Measurements from ENCODE around the gene PRR13. TPM values are rescaled to one million over a fixed set of nuclear protein-coding genes. Genes with fewer than 3 reads are reported as not detected.
"Not testable (repeated sequence)": the region's sequence is repeated elsewhere in the genome, so short reads cannot be mapped to it uniquely, and the experiment has no call there.

Gene PRR13
- total RNA-seq, 2 experiments from 2014 or later = 83.9 to 230 TPM

- BruUV-seq (replicated peaks) = no TSS peak
- no peak overlapping the region for H2AFZ ChIP-seq (ENCODE audit: low read length)
- POLR2A ChIA-PET = interaction anchor here (0.6 to 1.1 kb wide), 2 partner anchors 102 to 316 kb away, joined by 3 to 5 read pairs; no protein-coding TSS in a partner anchor
These were observed 23.3 kb upstream of the PRR13 start for GRCh38 chr12:53418221-53418620.

GRCh38 chr12:53419756-53420155, 21.8 kb upstream of the PRR13 start:
- Histone ChIP-seq H4K20me1 (ENCODE audit: insufficient read depth, low read length) (no peaks in the 10 kb centered on the region), H3K4me1 (ENCODE audit: insufficient read depth, low read length, poor library complexity, severe bottlenecking) (peaks cover 4% of the 10 kb centered on the region), H3K9me2 (ENCODE audit: insufficient read depth, low read length) (no peaks in the 10 kb centered on the region), H2AFZ (ENCODE audit: low read length) (no peak overlapping the region), H3K9me3 (ENCODE audit: low read length) (no peaks in the 10 kb centered on the region), H3K27ac (ENCODE audit: low read depth, low read length, poor library complexity, severe bottlenecking) (no peak overlapping the region), H3K4me3 (ENCODE audit: low read depth, low read length, poor library complexity, severe bottlenecking) (no peak overlapping the region), H3K79me2 (ENCODE audit: insufficient read depth, low read depth, low read length) (no peaks in the 10 kb centered on the region), H3K4me2 (ENCODE audit: low read length) (no peak overlapping the region), H3K36me3 (ENCODE audit: insufficient read depth, low read length) (no peaks in the 10 kb centered on the region)
- intact Hi-C loops (cut with micrococcal nuclease; ENCODE audit: unreplicated experiment) = loop anchor here (5.0 kb wide), 1 partner anchor 88 kb away; the partner anchor contains the start of gene NPFF
- TF ChIP-seq EZH2phosphoT487 (IDR thresholded peaks at IDR 0.05; ENCODE audit: borderline replicate concordance, low read depth, low read length) (no peak), CTCF (conservative IDR thresholded peaks at IDR 0.05; ENCODE audit: low read length) (no peak)
- no peak for DNase-seq (ENCODE audit: low spot score)
- ChIA-PET CTCF (ENCODE audit: unreplicated experiment) (no interaction called here), POLR2A (interaction anchor here (1.0 kb wide), 1 partner anchor 20 kb away, joined by 3 read pairs; no protein-coding TSS in a partner anchor)
- BruUV-seq (replicated peaks) = no TSS peak

More at GRCh38 chr12:53418221-53418620, 23.3 kb upstream of the PRR13 start:
- Histone ChIP-seq H3K79me2 (ENCODE audit: insufficient read depth, low read depth, low read length) (no peaks in the 10 kb centered on the region), H3K4me3 (ENCODE audit: low read depth, low read length, poor library complexity, severe bottlenecking) (no peak overlapping the region), H3K9me3 (ENCODE audit: low read length) (no peaks in the 10 kb centered on the region), H3K4me2 (ENCODE audit: low read length) (no peak overlapping the region), H3K9me2 (ENCODE audit: insufficient read depth, low read length) (no peaks in the 10 kb centered on the region), H3K36me3 (ENCODE audit: insufficient read depth, low read length) (peaks cover 12% of the 10 kb centered on the region), H3K27ac (ENCODE audit: low read depth, low read length, poor library complexity, severe bottlenecking) (no peak overlapping the region), H3K4me1 (ENCODE audit: insufficient read depth, low read length, poor library complexity, severe bottlenecking) (peaks cover 4% of the 10 kb centered on the region), H4K20me1 (ENCODE audit: insufficient read depth, low read length) (no peaks in the 10 kb centered on the region)
- CTCF ChIA-PET (ENCODE audit: unreplicated experiment) = no interaction called here
- no peak for DNase-seq (ENCODE audit: low spot score)
- intact Hi-C loops (cut with micrococcal nuclease; ENCODE audit: unreplicated experiment) = no loop called here
- TF ChIP-seq EZH2phosphoT487 (IDR thresholded peaks at IDR 0.05; ENCODE audit: borderline replicate concordance, low read depth, low read length) (no peak), CTCF (conservative IDR thresholded peaks at IDR 0.05; ENCODE audit: low read length) (no peak)

GRCh38 chr12:53422247-53422646, 19.3 kb upstream of the PRR13 start:
- BruUV-seq (replicated peaks); H3K4me2 ChIP-seq (ENCODE audit: low read length); H4K20me1 ChIP-seq (ENCODE audit: insufficient read depth, low read length); H3K79me2 ChIP-seq (ENCODE audit: insufficient read depth, low read depth, low read length); H2AFZ ChIP-seq (ENCODE audit: low read length); DNase-seq (ENCODE audit: low spot score); H3K9me2 ChIP-seq (ENCODE audit: insufficient read depth, low read length); H3K9me3 ChIP-seq (ENCODE audit: low read length); H3K4me3 ChIP-seq (ENCODE audit: low read depth, low read length, poor library complexity, severe bottlenecking); H3K27ac ChIP-seq (ENCODE audit: low read depth, low read length, poor library complexity, severe bottlenecking); H3K36me3 ChIP-seq (ENCODE audit: insufficient read depth, low read length); H3K4me1 ChIP-seq (ENCODE audit: insufficient read depth, low read length, poor library complexity, severe bottlenecking): not testable (repeated sequence)
- intact Hi-C loops (cut with micrococcal nuclease; ENCODE audit: unreplicated experiment) = loop anchor here (5.0 kb wide), 1 partner anchor 85 kb away; the partner anchor contains the start of gene NPFF
- CTCF ChIA-PET (ENCODE audit: unreplicated experiment) = interaction anchor here (1.0 to 1.4 kb wide), 2 partner anchors 19 to 70 kb away, joined by 4 to 11 read pairs; no protein-coding TSS in a partner anchor
- POLR2A ChIA-PET = interaction anchor here (0.7 to 1.0 kb wide), 2 partner anchors 15 to 95 kb away, joined by 3 to 4 read pairs; no protein-coding TSS in a partner anchor
